Right ventricle myocardium inferior (tissue), 1 donor: Measurements from ENCODE around the gene C2CD4C. TPM values are rescaled to one million over a fixed set of nuclear protein-coding genes. Genes with fewer than 3 reads are reported as not detected.
A peak's percentile ranks its signal among the peaks of the same experiment; 100 is the strongest.
"Not testable (repeated sequence)": the region's sequence is repeated elsewhere in the genome, so short reads cannot be mapped to it uniquely, and the experiment has no call there.

Experiments used
- ATAC-seq: fragments of 200-7000 bp; cut with Tn5 transposase; one replicate; pipeline ENCODE4 v1.9.1; 2020; ENCODE audit warnings: mild to moderate bottlenecking, moderate library complexity
- DNase-seq: peaks from one replicate; pipeline ENCODE4 v3.0.0; 2021; ENCODE audit errors: missing footprints
- intact Hi-C: fragments of 100-400 bp; cut with DNase I; formaldehyde crosslinking; loops from one replicate; pipeline ENCODE4 v1.11.0; 2022
- total RNA-seq: library from RNA; stranded (reverse); fragmentation: NEBNext Ultra II Directional; extraction: Animal tissue kit (Norgen Biotek cat#: 25700); gene quantifications from one replicate; pipeline ENCODE4 v1.2.1, GENCODE V29; 2021
- donor health status: DM: no; HTN: yes; CAD: no; lungs with severe emphysema.

Gene C2CD4C
- total RNA-seq, 1 donor from 2014 or later, result 1.0 TPM

DNA sequence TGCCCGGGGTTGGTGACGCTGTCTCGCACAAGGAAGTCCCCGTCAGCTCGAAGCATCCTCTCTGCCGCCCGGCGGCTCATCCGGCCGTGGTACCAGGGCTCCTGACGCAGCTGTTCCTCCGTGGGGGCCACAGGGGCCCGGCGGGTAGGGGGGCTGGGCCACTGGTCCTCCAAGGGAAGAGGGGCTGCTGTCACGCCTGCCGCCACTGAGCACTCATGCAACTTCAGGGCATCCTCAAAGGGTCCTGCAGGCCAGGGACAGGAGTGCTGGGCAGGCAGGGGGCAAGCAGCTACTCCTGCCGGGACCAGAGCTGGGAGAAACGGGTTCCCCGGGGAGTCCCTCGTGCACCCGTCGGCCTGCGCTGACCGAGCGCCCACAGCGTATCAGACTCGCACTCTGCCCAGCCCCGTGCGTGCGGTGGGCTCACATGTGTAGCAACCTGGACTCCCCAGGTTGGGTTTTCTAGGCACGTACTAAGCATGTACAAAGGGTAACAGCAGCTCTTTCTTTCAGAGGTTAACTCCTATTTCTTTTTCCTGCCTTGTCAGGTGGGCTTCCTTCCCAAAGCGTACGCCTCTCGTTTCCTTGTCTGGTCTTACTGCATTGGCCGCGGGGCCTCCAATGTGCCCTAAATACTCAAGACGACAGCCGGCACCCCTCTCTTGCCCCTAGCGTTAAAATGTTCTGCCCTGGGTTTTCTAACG lies 13.4 kb upstream of the C2CD4C start:
- ATAC-seq (no peak), DNase-seq (peak; percentile 40)
- intact Hi-C loops, result no loop called here

DNA sequence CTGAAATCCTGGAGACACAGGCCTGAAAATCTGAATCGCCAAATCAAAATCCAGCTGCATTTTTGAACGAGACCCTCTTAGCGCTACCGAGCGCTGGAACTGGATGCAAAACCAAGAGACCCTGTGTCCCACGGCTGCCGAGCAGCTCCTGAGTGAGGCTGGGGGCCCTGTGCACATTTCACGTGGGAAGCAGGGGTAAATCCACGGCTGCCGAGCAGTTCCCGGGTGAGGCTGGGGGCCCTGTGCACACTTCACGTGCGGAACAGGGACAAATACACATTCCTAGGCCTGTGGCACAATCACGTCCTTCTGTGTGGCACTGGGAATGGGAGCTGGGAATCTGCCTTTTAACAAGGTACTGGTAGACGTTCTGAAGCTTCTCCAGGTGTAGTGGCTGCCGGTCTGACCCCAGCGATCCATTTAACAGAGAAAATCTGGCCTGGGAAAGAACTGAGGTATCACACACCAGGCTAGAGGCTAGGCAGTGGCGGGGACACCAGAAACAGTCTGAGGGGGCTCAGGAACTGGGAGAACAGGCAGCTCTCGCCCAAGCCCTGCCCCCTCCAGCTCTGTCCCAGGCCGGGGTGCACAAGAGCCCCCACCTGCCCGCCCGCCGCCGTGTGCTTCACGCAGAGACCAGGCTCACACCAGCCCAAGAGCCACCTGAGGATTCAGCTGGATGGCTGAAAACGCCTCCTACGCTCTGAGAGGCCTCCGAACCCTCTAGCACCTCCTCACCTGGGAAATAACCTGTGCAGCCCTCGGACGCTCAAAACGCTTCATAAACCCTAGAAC lies 11.0 kb upstream of the C2CD4C start:
- peak; percentile 35 for DNase-seq
- intact Hi-C loops, result no loop called here
- no peak for ATAC-seq

DNA sequence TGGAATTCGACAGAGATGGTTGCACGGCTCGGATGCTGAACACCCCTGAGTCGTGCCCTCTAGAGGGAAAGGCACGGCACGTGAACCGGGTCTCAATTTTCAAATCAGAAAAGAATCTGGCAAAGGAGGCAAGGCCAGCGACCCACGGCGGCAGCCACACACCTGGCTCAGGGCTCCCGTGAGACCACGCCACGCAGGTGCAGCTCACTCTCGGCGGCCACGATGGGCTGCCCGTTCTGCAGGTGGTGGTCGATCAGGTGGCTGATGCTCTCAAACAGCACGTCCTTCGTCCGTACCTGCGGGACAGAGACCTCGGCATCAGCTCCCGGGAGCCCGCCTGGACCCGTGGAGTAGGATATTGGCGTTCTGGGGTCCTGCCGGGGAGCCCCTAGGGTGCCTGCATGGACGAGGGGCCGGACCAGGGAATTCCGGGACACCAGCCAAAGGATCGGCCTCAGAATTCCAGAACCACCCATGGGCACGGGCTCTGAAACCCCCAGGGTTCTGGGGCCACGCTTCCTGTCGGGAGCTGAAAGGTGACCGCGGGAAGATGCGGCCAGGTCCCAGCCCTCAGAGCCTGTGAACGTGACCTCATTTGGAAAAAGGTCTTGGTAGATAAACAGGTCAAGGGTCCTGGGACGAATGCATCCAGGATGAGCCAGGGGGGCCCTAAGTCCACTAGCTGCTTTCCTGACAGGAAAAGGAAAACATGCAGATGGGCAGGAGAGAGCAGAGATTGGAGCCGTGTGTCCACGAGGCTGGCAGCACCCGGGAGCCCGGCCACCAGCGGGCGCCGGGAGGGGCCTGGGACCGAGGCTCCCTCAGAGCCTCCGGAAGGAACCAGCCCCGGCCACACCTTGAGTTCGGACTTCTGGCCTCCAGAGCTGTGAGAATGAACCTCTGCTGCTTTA lies 10.1 kb upstream of the C2CD4C start:
- ATAC-seq, result no peak
- intact Hi-C loops, result no loop called here
- peak; percentile 65 for DNase-seq

DNA sequence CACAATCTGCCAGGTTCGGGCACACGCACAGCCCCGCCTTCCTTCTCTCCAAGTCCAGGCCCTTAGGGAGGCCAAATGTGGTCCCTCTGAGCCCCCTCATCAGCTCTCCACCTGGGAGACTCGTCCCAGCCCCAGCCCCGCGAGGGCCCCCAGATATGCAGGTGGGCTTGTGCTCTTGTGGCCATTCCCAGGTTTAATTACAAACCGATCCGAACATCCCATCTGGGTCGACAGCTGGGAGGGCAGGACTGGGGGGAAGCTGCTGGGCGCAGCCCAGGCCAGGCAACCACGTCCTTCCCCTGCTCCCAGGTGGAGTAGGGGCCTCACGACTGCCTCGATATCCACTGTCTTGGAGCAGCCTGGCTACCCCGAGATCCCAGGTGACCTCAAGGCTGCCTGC lies 7.5 kb upstream of the C2CD4C start:
- intact Hi-C loops, result no loop called here
- DNase-seq, result peak; percentile 31
- ATAC-seq, result no peak

DNA sequence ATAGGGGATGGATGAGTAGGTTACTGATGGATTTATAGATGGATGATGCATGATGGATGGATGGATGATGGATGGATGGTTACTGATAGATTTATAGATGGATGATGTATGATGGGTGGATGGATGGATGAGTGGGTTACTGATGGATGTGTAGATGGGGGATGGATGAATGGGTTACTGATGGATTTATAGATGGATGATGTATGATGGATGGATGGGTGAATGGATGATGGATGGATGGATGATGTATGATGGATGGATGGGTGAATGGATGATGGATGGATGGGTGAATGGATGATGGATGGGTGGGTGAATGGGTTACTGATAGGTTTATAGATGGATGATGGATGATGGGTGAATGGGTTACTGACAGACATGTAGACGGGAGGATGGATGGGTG lies 6.3 kb upstream of the C2CD4C start:
- intact Hi-C loops, result no loop called here
- ATAC-seq (no peak), DNase-seq (no peak)

DNA sequence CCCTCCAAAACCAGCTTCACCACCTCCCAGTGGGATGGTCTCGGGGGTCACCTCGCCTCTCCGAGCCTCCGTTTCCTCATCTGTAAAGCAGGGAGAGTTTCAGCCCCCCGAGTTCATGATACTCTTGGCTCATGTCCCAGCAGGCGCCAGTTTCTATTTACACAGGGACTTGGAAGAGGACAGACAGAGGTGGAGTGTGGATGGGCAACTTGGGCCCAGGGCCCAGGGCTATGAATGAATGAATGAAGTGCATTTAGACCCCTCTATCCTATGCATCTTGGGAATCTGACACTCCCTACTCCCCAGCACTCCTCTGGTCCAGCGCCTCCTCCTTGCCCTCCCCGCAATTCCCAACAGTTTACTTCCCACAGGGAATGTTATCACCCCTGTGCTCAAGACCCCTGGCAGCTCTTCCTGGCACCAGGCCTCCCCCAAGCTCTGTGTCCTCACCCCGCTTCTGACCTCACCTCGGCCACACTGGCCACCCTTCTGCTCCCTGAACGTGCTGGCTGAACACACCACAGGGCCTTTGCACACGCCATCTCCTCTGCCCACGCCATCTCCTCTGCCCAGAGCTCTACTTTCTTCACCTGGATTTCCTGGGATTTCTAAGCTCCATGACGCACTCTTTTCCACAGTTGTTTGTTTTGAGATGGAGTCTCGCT lies 4.9 kb upstream of the C2CD4C start:
- intact Hi-C loops, result no loop called here
- ATAC-seq (no peak), DNase-seq (peak; percentile 26)

DNA sequence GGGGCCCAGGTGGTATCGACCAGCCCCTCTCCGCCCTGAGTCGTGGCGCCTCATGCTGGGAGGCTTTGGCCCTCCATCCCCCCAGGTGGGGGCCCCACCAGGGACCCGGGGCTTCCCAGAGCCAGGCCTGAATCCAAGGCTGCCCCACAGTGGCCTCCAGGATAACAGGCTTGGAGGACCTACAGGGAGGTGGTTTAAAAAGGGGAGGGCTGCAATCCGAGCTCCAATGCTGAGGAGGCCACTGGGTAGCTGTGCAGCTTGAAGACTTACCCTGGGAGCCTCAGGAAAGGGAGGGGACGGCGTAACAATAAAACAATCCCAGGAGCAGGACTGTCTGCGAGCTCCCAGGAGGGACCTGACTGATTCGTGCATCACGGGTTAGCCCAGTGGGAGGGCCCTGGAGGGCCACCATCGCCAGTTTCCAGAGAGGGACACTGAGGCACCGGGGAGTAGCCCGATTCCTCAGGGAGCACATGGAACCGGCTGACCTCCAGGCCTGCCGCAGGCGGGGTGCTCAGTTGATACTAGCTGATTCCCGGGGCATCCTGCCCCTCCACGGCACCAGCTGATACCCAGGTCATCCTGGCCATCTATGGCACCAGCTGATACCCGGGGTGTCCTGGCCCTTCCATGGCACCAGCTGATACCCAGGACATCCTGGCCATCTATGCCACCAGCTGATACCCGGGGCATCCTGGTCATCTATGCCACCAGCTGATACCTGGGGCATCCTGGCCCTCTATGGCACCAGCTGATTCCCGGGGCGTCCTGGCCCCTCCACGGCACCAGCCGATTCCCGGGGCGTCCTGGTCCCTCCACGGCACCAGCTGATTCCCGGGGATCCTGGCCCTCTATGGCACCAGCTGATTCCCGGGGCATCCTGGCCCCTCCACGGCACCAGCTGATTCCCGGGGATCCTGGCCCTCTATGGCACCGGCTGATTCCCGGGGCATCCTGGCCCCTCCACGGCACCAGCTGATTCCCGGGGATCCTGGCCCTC lies 3.7 kb upstream of the C2CD4C start:
- intact Hi-C loops, result no loop called here
- DNase-seq (peak; percentile 23), ATAC-seq (no peak)

DNA sequence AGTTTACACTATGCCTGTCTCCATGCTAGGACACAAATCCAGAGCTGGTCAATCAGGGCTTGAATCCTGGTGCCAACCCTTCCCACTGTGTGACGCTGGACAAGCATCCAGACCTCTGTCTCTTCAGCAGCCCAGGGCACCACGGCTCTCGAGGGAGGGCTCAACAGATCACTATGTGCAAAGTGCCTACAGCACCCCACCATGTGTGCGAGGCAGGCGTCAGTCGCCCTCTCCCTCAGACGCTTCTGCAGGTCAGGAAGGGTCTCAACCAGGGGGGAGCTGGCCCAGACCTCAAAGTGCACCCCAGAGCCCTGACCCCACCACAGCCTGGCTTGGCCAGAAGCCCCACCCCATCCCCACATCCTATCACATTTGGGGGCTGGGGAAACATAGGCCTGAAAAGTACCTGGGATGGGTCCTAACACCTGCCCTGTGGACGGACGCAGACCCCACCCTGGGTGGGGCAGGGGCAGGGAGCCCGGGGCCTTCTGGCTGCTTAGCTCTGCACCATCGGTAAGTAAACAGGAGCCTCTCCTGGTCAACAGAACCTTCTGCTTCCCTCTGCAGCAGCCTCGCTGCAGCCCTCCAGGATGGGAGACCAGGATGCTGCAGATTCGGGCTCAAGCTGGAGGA lies 2.9 kb upstream of the C2CD4C start:
- no peak for ATAC-seq
- peak; percentile 32 for DNase-seq
- intact Hi-C loops, result no loop called here

DNA sequence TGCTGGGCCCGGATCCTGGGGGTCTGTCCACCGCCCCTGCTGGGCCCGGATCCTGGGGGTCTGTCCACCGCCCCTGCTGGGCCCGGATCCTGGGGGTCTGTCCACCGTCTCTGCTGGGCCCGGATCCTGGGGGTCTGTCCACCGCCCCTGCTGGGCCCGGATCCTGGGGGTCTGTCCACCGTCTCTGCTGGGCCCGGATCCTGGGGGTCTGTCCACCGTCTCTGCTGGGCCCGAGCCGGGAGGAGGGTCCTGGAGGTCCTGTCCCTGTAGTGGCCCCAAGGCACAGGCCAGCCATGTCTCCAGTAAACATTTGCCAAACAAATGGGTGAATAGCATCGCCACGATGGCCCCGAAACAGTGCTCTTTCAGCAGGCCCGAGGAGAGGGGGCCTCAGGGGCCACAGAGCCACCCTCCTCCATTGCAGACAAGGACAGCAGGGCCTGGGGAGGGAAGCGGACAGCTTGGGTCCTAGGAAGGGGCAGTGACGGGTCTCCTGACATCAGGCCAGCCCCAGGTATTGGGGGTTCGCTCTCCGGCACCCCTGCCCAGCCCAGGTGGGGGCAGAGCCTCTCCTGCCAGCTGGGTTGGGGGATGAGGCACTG lies 2.3 kb upstream of the C2CD4C start:
- ATAC-seq, intact Hi-C loops: not testable (repeated sequence)
- DNase-seq, result peak; percentile 64

DNA sequence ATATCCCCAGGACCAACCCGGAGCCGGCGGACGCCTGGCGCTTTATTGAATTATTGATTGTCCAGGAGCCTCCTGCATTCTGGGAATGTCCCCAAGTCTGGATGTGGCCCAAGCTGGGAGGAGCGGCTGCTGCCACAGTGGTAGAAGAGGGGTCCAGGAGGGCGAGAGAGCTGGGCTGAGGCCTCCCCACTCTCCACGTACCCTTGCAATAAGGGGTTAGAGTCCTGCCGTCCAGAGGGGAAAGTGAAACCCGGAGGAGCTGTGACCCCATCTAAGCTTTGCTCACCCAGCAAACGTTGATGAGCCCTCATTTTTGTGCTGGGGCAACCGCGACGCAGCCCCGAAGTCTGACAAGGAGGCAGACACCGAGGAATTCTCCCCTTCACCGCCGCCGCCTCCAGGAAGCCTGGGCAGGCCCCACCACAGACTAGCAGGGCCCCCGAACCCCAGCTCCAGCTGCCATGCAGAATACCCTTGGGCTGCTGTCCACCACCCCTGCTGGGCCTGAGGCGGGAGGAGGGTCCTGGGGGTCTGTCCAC lies 1.4 kb upstream of the C2CD4C start:
- no peak for ATAC-seq
- DNase-seq, result peak; percentile 62
- intact Hi-C loops, result no loop called here

DNA sequence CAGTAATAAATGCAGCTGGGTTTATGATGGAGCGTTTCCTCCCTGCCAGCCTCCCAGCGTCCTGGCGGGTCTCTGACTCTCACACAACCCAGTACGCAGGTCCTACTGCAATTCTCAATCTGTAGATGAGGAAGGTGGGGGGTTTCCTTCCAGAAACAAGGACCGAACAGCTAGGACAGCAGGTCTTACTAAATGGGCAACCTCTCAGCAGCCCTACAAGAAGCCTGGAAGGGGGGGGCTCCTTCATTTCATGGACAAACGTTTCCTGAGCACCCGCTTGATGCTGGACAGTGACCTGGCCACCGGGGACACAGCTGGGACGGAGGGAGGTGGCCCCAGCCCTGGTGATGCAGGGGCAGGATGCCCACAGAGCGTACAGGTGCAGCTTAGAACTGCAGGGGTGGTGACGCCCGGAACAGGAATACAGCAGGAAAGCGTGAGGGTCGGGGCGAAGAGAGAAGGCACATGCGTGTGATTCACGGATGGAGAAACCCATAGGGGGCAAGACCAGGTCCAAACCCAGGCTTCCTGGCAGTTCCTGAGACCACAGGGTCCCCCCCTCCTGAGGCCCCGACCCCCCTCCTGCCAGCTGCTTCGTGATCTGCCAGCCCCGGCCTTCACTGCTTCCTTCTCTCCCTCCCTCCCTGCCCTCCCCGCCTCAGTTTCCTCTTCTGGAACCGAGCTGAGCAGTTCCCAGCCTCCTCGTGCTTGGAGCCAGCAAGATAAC lies 732 bp upstream of the C2CD4C start:
- DNase-seq (peak; percentile 26), ATAC-seq (no peak)
- intact Hi-C loops, result no loop called here

DNA sequence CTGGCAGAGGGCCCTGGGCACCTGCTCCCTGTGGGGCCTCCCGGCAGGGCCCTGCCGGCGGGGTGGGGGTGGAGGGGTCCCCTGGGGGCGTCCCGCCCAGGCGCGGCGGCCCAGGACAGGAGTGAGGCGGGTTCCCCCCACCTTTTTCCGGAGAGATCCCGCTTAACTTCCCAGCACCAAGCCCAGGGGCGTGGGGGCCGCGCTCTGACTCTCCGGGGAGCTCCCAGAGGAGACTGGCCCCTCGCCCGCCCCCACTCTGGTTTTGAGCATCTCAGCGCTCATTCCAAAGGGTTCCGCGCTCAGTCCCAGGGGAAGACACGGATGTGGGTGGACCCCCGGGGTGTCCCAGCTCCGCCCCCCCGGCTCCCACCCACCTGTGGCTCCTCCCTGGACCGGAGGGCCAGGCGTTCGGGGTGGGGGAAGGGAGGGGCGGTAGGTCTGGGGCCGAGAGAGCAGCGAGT lies 476 bp downstream of the C2CD4C start:
- DNase-seq (peak; percentile 65), ATAC-seq (no peak)
- intact Hi-C loops, result no loop called here

DNA sequence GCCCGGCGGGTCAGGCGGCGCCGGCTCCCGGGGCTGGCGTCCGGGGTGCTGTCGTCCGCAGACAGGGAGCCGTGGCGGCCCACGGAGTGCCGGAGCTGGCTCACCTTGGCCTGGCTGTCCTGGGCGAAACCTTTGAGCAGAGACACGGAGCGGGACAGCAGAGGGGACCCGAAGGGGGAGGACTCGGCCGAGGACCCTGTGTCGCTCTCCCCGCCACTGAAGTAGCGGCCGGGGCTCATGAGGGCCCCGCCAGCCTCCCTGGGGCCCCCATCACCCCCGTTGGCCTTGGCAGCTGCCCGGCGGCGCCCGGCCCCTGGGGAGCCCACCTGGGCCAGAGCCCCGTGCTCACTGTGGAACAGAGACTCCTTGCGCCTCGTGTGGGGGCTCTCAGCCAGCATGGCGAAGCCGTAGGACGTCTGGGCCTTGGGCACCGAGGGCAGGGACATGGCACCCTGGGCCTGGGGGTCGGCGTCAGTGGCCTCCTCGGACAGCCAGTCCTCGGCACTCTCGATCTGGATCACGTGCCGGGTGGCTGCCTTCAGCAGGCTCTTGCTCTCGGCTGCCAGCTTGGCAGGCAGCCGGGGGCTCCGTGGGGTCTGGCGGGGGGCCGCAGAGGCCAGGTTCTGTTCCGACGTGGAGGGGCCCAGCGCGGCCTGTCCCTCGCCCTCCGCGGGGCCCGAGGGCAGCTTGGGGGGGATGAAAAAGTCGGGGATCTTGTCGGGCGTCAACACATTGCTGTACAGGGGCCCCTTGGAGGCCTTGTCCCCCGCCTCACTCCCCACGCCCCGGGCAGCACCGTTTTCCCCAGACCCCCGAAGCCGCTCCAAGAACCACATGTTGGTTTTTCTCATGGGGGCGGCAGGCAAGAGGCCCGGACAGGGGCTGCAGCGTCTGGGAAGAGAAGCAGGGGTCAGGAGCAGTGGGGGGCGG lies 1.2 kb downstream of the C2CD4C start:
- intact Hi-C loops, result no loop called here
- DNase-seq (peak; percentile 63), ATAC-seq (no peak)

DNA sequence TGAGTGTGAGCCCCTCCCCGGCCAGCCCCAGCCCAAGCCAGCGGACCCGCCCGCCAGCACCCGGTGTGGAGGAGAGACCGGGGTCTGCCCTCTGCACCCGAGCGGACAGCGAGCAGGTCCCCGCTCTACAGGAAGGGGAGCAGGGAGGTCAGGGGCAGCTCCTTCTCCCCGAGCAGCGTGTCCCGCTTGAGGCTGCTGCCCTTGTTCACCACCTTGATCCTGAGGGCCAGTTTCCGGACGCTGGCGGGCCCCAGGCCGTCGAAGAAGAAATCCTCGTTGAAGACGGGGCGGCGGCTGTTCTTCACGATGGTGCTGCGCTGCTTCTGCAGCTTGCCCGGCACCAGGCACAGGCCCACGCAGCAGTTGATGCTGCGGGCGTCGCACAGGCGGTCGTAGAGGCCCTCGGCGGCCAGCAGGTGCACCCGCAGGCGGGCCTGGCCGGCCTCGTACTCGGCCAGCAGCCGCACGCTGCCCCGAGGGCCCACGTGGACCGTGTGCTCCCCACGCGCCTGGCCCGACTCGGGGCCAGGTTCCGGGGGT lies 1.9 kb downstream of the C2CD4C start:
- ATAC-seq (no peak), DNase-seq (peak; percentile 63)
- intact Hi-C loops, result no loop called here
